HG02763 (cell line): ENCODE results near the gene FANCE.

ENCODE experiments used
- ATAC-seq: cut with Tn5 transposase; IDR thresholded peaks from one replicate; pipeline ENCODE4 v1.9.1; 2021; ENCODE audit warnings: mild to moderate bottlenecking, moderate library complexity; ENCODE audit not compliant: unreplicated experiment

FANCE gene, protein sequence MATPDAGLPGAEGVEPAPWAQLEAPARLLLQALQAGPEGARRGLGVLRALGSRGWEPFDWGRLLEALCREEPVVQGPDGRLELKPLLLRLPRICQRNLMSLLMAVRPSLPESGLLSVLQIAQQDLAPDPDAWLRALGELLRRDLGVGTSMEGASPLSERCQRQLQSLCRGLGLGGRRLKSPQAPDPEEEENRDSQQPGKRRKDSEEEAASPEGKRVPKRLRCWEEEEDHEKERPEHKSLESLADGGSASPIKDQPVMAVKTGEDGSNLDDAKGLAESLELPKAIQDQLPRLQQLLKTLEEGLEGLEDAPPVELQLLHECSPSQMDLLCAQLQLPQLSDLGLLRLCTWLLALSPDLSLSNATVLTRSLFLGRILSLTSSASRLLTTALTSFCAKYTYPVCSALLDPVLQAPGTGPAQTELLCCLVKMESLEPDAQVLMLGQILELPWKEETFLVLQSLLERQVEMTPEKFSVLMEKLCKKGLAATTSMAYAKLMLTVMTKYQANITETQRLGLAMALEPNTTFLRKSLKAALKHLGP

DNA sequence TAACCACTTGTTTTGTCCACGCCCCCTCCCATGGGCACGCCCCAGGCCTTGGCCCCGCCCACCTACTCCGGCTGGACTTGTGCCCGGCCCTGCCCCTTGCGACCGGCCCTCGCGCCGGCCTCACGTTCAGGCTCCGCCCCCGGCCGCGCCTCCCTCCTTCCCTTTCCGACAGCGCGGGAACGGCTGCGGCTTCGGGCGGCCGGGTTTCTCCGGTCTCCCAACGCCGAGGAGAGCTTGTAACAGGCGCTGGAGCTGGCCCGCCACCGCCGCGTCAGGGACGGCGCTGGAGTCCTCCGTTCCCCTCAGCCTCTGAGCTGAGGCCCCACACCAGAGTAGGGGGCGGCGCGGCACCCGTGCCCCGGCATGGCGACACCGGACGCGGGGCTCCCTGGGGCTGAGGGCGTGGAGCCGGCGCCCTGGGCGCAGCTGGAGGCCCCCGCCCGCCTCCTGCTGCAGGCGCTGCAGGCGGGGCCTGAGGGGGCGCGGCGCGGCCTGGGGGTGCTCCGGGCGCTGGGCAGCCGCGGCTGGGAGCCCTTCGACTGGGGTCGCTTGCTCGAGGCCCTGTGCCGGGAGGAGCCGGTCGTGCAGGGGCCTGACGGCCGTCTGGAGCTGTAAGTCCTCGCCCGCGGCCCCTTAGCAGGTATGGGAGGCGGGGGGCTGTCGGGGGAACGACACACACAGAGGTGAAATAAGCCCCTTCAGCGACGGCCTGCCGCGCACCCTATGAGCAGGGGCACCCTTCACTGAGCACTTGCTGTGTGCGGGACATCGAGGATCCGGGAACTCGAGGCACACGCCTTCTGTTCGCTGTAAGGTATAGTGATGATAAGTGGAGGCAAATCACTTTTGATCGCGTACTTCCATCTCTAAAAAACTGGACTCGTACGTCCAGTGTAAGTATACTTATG lies at the start of gene FANCE:
Gene FANCE (plus strand): TSS at position 156 of the 908 bp plus-strand sequence. CDS start 208 bp downstream, at position 364.
- peak; percentile 85 for ATAC-seq

DNA sequence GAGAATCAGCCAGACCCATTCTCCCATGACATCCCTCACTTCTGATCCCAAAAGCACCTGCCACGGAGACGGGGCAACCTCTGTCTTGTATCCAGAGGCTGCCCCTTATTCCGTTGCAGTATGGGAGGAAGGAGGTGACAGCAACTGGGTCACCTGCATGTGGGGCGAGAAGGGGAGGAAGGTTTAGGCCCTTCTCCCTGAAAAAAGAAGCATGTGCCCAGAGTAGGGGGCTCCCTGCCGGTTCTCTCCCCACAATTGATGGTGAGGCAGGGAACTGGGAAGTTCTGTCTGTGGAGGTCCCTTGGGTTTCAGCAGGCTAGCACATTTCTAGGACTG lies 49.3 kb upstream of the FANCE start:
- ATAC-seq: no peak

DNA sequence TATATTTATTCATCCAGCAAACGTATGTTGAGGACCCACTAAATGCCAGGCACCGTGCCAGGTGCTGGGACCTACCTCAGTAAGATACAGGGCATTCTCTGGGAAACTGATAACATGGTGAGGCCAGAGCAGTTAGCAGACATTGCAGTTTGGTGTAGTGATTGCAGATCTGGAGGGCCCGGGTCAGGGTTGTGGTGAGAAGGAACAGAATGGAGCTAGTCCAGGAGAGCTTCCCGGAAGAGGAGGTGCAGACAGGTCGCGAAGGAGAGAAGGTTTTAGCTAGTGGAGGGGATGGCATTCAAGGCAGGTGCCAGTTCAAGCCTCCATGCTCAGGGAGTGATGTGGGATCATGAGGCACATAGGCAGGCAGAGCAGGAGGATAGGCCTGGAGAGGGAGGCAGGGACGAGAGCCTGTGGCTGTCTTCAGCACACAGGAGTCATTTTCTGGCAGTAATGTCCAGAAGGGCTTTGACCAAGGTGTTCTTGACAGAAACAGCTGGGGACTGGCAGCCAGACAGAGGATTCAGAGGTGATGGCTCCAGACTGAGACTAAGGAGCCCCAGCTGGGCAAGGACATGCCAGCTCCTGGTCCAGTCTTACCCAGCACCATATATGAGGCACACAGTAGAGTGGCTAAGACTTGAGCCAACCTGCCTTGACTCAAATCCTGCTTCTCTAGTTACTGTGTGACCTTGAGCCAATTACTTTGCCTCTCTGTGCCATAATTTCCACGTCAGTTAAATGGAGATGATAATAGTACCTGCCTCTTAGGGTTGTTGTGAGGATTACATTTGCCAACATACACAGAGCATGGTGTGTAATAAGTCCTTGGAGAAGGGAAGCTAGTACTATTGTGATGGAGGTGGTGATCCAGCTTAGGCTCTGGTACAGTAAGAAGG lies 48.3 kb upstream of the FANCE start:
- ATAC-seq: no peak

DNA sequence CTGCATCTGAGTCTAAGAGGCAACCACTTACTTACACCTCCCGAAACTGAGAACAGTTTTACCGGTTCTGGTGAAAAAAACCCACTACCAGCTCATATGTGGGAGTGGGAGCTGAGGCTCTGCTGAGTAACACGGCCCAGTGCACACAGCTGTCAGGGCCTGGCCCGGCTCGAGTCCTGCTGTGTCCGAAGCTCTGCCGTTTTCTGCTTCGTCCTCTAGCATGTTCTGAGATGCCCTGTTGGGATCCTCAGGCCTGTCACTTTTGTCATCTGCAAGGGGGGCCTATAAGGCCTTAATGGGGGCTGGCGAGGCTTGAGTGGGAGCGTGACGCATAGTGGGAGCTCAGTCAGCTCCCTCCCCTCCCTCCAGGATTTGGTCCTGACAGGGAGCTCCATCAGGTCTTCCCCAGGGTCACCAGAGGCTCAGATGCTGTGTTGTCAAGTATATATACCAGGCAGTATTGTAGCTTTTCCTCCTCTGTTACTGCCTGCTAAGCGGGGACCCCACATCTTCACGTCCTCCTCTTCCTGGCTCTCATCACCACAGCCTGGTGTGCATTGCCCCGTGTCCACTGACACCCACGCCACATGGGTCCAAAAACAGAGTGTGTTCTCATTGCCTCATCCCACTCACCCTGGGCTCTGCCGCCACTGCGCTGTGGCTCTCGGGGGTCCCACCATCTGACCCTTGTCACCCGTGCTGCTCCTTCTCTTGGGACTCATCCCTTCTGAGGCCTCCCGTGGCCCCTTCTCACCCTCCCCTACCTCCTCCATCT lies 45.2 kb upstream of the FANCE start:
- no peak for ATAC-seq

DNA sequence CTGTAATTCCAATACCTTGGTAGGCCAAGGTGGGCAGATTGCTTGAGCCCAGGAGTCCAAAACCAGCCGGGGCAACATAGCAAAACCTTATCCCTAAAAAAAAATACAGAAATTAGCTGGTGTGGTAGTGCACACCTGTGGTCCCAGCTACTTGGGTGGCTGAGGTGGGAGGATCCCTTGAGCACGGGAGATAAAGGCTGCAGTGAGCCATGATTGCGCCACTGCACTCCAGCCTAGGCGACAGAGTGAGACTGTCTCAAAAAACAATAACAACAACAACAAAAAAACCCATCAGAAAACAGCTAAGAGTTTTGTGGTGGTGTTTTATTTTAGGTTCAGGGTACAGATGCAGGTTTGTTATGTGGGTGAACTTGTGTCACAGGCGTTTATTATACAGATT lies 42.9 kb upstream of the FANCE start:
- no peak for ATAC-seq

DNA sequence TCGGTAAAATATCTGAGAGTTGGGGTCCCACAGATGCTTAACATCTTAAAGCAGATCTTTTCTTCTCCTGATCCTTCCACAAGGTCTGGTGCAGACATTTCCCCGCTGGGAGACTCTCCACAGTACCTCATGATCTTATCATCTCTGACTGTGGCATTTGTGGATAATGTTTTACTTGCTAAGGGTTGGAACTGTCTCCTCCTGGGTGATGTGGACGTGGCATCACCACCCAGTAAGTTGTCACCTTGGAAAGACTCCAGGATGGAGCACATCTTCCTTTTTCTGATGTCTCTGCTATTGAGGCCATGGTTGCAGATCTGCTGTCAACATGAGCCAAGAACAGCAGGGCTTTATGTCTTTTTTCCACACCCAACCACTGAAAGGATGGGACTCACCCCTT lies 42.0 kb upstream of the FANCE start:
- no peak for ATAC-seq

DNA sequence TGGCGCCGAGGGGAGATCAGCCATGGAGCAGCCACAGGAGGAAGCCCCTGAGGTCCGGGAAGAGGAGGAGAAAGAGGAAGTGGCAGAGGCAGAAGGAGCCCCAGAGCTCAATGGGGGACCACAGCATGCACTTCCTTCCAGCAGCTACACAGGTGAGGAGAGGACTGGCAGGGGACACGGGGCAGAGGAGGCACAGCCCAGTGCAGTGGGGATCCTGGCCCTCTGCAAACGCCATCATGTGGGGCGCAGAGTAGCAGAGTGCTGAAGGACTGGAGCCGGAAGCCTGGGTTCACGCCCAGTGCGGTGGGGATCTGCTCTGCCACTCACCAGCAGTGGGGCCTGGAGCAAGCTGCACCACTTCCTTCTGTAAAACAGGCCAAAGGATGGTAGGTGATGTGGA lies 41.1 kb upstream of the FANCE start:
- ATAC-seq: no peak

DNA sequence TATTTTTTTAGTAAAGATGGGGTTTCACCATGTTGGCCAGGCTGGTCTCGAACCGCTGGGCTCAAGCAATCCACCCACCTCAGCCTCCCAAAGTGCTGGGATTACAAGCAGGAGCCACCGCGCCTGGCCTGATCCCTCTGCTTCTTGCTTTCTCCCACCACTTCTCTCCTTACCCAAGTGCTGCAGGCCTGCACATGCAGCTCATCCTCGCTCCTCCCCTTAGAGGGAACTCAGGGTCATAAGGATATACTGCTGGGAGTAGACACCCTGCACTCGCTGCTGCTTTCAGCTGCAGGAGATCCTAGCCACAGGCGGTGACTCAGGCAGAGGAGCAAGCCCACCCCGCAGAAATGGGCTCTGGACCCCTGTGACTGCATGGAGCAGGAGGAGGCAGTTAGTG lies 40.0 kb upstream of the FANCE start:
- ATAC-seq: no peak

DNA sequence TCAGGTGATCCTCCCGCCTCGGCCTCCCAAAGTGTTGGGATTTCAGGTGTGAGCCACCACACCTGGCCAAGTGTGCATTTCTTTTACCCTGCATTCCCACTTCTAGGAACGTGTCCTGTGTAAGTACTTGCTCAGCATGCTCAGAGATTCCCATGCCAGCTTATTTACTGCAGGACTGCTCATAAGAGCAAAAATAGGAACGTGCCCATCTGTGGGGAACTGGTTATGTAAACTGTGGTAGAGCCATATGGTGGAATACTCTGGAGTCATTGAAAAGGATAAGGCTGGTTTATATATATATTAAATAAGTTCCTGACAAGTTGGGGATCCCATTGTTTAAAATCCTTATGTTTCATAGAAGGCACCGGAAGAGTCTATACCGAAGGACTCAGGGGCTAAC lies 38.2 kb upstream of the FANCE start:
- no peak for ATAC-seq

DNA sequence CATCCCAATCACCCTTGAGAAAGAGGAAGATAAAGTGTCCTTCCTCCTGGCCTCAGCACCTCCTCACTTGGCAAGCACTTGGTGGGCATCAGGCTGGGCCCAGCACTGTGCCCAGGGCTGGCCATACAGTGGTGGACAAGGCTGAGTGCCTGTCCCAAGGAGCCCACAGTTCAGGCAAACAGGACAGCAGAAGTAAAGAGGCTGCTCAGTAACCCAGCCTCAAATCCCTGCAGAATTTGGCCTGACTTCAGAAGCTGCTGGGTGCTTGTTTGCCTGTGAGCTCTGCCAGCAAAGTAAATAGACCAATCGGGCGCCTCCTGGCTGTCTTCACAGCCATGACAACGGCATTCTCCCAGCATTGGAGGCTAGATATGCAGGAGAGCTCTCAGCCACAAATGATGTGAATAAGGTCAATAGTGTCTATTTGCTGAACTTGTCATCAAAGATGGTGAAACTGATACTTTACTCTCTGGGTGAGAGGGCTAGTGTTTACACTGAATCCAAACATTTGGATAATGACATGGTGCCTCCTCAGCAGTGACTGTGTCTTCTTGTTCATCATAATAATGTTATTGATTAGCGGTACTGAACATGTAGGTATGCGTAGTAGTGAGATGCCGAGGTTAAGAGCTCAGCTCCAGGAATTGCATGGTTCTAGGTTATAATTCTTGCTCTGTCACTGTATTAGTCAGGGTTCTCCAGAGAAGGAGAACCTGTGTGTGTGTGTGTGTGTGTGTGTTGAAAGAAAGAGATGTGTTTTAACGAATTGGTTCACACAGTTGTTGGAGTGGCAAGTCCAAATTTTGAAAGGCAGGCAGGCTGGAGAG lies 36.9 kb upstream of the FANCE start:
- no peak for ATAC-seq

DNA sequence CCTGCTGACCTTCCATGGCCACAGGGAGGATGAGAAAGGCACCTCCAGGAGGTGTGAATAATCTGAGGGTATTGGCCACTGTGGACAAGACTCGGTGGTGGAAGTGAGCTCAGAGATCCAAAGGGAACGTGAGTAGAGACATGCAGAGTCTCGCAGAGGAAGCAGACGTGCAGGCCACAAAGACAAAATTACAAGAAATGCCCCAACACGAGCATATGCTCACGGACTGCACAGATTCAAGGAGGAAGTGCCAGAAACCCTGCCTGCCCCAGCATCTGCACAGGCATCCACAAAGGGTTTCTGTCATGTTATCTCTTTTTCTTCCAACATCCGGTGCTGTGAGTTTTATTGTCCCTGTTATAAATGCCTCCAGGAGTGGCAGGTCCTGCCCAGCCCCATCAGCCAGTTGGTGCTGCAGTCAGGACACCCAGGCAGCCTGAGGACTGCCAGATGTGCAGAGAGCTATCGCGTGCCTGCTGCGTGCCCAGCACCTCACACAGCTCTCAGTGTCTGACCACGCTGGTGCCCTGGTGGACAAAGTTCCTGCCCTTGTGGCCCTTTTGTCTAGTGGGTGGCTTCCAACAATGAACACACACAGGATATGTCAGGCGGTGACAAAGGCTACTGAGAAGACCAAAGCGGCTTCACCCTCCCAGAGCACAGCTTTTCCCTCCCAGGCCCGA lies 34.0 kb upstream of the FANCE start:
- ATAC-seq: no peak

DNA sequence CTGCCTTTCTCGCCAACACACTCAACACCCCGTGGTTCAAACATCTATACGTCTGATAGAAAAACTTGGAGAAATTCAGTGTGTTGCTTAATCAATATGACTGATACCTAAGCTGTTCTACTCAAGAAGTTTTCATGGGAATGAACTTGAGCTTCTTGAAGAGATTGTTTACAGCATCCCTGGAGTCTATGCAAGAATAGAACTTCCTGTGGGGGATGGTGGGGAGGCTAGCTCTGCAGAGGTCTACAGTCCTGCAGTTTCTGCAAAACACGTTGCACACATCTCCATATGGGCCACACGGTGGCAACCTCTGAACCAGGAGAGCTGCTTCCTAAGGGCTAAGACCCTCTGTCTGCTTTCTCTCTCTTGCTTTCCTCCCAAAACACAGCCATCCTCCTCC lies 32.7 kb upstream of the FANCE start:
- no peak for ATAC-seq

DNA sequence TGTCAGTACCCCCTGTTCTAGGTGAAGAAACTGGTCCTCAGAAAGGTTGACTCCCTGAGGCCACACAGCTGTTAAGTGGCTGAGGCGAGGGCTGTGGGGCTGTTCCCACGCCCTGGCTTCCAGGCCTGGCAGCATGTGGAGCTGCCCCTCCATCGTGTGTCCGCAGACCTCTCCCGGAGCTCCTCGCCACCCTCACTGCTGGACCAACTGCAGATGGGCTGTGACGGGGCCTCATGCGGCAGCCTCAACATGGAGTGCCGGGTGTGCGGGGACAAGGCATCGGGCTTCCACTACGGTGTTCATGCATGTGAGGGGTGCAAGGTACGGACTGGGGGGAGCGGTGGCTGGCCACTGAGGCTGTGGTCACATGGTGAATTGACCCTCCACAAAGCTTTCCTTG lies 32.2 kb upstream of the FANCE start:
- ATAC-seq: no peak

DNA sequence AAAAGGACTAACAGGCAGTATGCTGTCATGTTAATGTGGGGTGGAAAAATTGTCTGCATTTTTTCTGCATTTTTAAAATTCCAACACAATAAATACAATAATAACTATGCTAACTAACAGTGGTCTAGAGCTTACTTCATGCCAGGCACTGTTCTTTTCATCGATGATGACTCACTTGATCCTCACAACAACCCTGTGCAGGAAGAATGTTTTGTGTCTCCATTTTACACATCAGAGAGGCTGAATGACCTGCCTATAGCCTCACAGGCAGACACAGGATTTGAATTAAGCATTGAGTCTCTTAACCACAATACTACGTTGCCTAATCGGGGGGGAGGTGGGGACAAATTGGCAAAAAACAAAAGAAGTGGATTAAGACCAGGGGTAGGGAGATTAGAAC lies 26.9 kb upstream of the FANCE start:
- no peak for ATAC-seq

DNA sequence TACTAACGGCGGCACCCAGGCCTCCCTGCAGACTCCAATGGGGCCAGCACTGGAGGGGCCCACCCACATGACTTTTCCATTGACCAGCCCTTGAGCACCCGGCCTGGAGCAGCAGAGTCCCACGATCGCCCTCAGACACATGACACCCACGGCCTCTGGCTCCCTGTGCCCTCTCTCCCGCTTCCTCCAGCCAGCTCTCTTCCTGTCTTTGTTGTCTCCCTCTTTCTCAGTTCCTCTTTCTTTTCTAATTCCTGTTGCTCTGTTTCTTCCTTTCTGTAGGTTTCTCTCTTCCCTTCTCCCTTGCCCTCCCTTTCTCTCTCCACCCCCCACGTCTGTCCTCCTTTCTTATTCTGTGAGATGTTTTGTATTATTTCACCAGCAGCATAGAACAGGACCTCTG lies 26.1 kb upstream of the FANCE start:
- ATAC-seq: no peak

DNA sequence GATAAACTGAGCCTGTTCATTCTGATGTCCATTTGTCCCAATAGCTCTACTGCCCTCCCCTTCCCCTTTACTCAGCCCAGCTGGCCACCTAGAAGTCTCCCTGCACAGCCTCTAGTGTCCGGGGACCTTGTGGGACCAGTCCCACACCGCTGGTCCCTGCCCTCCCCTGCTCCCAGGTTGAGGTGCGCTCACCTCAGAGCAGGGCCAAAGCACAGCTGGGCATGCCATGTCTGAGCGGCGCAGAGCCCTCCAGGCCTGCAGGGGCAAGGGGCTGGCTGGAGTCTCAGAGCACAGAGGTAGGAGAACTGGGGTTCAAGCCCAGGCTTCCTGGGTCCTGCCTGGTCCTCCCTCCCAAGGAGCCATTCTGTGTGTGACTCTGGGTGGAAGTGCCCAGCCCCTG lies 24.7 kb upstream of the FANCE start:
- no peak for ATAC-seq

DNA sequence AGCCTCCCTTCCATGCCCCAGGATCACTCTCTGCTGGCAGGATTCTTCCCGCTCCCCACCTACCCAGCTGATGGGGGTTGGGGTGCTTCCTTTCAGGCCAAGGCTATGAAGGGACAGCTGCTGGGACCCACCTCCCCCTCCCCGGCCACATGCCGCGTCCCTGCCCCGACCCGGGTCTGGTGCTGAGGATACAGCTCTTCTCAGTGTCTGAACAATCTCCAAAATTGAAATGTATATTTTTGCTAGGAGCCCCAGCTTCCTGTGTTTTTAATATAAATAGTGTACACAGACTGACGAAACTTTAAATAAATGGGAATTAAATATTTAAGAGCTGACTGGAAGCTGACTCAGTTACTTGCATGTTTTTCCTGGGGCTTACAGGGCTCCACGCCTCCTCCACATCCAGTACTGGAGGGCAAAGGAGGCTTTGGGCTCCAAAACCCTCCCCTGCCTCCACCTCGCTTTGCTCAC lies 24.3 kb upstream of the FANCE start:
- no peak for ATAC-seq

DNA sequence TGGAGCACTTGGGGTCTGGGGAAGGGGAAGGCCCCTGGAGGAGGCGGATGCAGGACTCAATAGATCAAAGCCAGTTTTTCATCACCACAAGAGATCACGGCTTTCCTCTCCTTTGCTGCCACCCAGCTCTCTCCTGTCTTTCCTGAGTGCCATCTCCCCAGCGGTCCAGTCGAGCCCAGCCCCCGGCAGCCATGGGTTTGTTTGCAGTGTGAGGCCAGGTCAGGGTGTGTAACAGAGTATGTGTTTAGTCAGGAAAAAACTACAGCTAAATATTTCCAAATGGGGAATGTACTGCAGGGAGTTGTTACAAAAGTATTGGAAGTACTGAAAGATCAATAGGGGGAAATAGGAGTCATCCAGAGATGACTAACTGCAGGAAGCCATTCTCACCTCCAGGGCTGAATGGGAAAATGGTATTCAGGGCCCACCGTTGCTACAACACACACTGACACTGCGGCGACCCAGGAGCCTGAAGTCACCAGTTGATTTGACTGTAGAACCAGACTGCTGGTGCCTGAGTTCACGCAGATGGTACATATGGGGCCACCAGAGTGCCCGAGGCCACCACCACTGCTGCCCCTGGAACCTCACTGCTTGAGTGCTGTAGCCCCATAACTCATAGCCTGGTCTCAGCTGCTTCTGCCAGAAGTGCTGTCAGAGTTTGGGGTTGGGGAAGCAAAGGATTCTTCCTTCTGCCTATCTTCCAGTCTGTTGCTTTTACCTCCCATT lies 23.6 kb upstream of the FANCE start:
- ATAC-seq: no peak
